NCI-H82 treated with DMSO at 0.1 percent for 48 hours (cell line): ENCODE measurements around the gene FAR1.

ENCODE experiments used
- DNase-seq: peaks from one replicate; lab custom pipeline; 2025; ENCODE audit not compliant: unreplicated experiment; lab: John Stamatoyannopoulos, UW

FAR1 gene

GRCh38 chr11:13669544-13670488, 1.3 kb downstream of the FAR1 start:
- DNase-seq, result no peak

- no peak for DNase-seq
These were observed 4.2 kb downstream of the FAR1 start for GRCh38 chr11:13672576-13673210.

GRCh38 chr11:13674799-13675509, 6.5 kb downstream of the FAR1 start:
- no peak for DNase-seq

GRCh38 chr11:13676576-13676975, 8.1 kb downstream of the FAR1 start:
- no peak for DNase-seq

- DNase-seq, result no peak
These were observed 11.3 kb downstream of the FAR1 start for GRCh38 chr11:13679768-13680167.

- DNase-seq, result no peak
These were observed 12.2 kb downstream of the FAR1 start for GRCh38 chr11:13680501-13681264.

GRCh38 chr11:13681446-13681845, 13.0 kb downstream of the FAR1 start:
- no peak for DNase-seq

- no peak for DNase-seq
These were observed 13.7 kb downstream of the FAR1 start for GRCh38 chr11:13682212-13682611.

- no peak for DNase-seq
These were observed 17.1 kb downstream of the FAR1 start for GRCh38 chr11:13685461-13686108.

- no peak for DNase-seq
These were observed 18.3 kb downstream of the FAR1 start for GRCh38 chr11:13686776-13687175.

GRCh38 chr11:13687271-13687670, 18.8 kb downstream of the FAR1 start:
- no peak for DNase-seq

- DNase-seq, result no peak
These were observed 22.9 kb downstream of the FAR1 start for GRCh38 chr11:13691286-13691899.

GRCh38 chr11:13692172-13692571, 23.7 kb downstream of the FAR1 start:
- DNase-seq, result no peak

- no peak for DNase-seq
These were observed 25.6 kb downstream of the FAR1 start for GRCh38 chr11:13694115-13694514.

- DNase-seq, result no peak
These were observed 27.4 kb downstream of the FAR1 start for GRCh38 chr11:13695886-13696285.

- no peak for DNase-seq
These were observed 29.2 kb downstream of the FAR1 start for GRCh38 chr11:13697710-13698109.

- no peak for DNase-seq
These were observed 29.7 kb downstream of the FAR1 start for GRCh38 chr11:13698132-13698531.

- DNase-seq, result no peak
These were observed 30.6 kb downstream of the FAR1 start for GRCh38 chr11:13699041-13699440.

GRCh38 chr11:13699870-13700269, 31.4 kb downstream of the FAR1 start:
- no peak for DNase-seq

GRCh38 chr11:13701506-13701905, 33.0 kb downstream of the FAR1 start:
- no peak for DNase-seq
